Activated T-helper 1 cell treated with Interleukin-2 at 50 U/mL for 16 hours (primary cell): Measurements from ENCODE around the gene TMC2.
A peak's percentile ranks its signal among the peaks of the same experiment; 100 is the strongest.
"Not testable (repeated sequence)": the region's sequence is repeated elsewhere in the genome, so short reads cannot be mapped to it uniquely, and the experiment has no call there.

Source experiments
- DNase-seq: peaks from one replicate; pipeline ENCODE4 v3.0.0-alpha.2; 2020; ENCODE audit warnings: low read depth

Gene TMC2

DNA sequence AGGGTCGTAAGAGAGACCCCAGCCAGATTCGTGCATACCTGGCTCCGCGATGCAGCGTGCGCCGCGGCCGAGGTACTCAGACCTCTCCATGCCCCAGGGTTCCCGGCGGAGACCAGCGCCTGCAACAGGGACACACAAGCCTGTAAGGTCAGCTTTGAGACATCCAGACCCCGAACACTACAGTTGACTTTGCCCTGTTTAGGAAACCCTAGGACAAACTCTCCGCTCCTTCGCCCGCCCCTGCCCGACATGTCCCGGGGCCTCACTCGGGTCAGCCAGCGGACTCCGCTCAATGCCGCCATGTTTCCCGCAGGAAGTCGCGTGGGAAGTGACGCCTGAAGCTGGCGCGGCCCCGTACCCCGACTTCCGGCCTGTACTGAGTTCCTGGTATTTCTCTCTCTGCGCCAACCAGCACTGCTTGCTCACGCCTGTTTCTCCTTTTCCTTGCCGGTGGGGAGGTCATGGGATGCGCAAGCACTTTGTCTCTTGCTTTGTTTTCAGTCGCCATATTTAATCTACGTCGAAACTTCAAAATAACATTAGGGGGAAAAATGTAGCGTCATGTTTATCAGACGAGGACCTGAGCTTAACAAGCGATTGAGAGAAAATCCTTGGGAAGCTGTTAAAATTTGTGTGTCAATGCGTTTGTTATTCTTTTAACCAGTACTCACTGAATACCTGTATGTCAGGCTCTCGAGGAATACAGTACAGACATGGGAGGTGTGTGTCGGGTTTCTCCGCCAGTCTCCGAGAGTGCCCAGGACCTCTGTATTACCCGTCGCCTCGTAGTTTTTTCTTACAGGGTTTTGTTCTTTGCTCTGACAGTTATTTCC is 127.7 kb downstream of the TMC2 start, which contains the start of gene IDH3B:
Gene IDH3B, minus strand, starts transcription at position 330 of the 833 bp plus-strand sequence. Its CDS starts 28 bp downstream, at position 302.
- DNase-seq, result peak; percentile 87

DNA sequence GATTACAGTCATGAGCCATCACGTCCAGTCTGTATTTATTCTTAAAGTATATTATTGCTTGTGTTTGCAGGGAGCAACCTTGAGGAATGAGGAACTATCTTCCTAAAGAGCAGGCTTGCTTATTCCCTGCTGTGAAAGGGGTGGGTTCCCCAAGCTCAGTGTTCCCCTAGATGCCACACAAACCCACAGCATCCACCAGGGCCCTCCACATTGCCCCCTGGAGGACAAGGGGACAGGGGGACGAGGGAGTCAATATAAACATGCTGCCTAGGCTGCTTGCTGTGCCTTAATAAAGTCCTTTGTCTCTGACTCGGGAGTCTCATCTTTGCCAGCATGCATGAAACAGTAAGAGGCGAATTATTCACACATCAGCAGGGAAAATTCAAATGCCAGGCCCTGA is 135.6 kb downstream of the TMC2 start:
- no peak for DNase-seq

DNA sequence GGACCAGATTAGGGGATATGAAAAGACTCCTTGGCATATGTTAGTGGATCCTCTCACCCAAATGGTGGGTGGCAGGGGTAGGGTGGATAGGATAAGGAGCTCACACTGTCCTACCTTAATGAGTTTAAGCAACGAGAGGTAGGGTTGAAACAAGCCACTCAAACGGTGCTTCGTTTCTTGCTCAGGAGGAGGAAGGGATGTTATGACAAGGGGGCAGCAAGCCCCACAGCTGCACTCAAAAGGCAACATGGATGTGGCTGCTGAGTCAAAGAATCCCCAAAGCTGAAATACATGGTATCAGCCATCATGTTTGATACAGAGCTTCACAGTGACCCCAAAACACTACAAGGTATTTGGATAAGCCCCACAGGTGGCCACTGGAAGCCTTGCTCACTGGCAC is 136.1 kb downstream of the TMC2 start:
- DNase-seq, result no peak

DNA sequence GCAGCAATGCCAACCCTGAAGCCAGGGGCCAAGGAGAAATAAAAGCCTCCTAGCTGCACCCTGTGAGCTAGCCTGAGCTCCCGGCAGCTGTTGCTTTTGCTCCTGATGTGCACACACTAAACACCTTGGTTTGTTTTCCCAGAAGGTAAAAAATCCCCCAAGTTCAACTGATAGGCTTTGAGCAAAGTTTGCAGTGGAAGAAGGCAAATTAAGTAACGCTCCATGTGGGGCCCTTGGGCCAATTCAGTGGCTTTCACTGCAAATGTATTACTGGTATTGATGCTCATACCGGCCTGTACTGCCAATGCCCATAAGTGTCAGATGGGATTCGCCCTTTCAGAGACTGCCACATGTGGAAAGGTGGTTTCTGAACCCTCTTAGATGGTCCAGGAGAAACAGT is 137.1 kb downstream of the TMC2 start:
- no peak for DNase-seq

DNA sequence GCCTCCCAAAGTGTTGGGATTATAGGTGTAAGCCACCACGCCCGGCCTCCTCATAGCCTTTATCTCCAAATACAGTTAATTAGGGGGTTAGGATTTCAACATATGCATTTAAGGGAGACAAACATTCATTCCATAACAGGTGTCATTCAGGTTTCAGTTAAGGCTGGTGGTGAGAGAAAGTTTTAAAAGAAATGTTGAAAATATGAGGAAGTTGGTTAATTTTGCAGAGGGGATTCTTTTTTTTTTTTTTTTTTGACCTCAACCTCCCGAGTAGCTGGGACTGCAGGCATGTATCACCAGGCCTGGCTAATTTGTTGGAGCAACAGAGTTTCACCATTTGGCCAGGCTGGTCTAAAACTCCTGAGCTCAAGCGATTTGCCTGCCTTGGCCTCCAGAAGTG is 143.7 kb downstream of the TMC2 start:
- no peak for DNase-seq

DNA sequence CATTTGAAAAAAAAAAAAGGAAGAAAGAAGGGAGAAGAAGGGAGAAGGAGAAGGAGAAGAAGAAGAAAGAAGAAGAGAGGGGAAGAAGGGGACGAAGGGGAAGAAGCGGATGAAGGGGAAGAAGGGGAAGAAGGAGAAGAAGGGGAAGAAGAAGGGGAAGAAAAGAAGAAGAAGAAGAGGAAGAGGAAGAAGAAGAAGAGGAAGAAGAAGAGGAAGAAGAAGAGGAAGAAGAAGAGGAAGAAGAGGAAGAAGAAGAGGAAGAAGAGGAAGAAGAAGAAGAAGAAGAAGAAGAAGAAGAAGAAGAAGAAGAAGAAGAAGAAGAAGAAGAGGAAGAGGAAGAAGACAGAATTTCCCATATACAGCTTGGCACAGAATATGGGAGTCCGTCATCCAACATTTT is 145.7 kb downstream of the TMC2 start:
- DNase-seq, result not testable (repeated sequence)

DNA sequence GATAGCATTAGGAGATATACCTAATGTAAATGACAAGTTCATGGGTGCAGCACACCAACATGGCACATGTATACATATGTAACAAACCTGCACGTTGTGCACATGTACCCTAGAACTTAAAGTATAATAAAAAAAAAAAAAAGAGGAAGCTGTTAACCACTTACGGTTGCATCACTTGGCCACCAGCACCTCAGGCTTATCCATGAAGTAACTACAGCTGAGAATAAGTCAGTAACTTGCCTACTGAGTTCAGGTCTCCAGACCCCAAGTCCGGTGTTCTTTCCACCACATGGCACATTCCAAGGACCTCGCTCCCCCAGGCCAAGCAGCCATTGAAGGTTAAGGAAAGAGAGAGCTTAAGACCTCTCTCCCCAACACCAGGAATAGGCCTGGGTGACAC is 148.4 kb downstream of the TMC2 start:
- not testable (repeated sequence) for DNase-seq

DNA sequence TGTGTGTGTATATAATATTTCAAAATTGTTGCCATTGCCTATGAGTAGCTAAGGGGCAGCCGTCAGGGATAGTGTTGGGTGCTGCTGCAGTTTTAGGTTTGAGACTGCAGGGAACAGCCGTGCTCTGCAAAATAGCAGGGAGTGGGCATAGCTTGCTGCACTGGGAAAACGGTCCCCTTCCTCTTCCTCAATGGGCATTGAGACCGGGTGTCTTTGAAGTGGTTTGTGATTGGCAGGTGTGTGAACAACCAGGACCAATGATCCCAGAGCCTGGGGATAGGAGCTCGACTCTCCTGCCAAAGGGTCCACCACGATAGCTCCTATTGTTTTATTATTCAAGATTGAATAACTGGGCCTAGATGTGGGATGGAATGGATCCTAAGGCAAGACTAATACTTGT is 151.1 kb downstream of the TMC2 start:
- DNase-seq, result no peak

DNA sequence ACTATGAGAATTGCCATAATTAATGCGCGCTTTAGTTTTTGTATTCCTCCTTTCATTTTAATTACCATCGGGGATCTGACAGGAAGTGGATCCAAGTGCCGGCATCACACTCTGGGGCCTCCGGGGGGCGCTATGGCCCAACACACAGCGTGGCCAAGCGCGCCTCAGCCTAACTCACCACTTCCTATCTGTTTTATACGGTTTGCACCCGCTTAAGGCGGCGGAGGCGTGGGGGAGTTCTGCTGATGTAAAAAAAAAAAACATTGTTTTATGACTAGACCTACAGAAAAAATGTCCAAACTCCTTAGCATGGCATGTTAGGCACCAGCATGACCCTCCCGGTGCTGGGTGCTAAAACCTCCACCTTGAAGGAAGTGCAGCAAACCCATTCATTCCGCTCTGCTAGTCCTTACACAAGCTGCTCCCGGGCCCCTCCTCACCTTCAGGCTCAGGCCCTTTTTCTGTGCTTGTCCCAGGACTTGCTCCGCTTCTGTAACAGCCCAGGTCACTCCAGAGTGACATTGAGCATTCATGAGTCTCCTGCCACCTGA is 151.7 kb downstream of the TMC2 start:
- DNase-seq, result peak; percentile 62

DNA sequence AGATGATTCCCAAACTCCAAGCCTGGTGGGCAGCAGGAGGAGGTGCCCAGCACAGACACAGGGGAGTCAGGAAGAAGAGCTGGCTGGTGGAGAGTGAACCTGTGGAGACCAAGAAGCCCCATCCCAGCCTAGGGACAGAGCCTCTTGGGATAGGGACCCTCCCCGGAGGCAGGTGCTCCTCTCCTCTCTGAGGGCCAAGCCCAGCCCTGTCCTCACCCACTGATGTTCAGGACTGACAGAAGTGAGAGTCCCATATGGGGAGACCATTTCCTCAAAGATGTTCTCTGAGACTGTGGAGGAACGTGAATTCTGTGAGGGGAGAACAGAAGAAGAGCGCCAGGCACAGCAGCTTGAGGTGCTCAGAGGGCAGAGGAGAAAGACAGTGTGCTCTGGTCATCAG is 153.8 kb downstream of the TMC2 start:
- DNase-seq, result no peak

DNA sequence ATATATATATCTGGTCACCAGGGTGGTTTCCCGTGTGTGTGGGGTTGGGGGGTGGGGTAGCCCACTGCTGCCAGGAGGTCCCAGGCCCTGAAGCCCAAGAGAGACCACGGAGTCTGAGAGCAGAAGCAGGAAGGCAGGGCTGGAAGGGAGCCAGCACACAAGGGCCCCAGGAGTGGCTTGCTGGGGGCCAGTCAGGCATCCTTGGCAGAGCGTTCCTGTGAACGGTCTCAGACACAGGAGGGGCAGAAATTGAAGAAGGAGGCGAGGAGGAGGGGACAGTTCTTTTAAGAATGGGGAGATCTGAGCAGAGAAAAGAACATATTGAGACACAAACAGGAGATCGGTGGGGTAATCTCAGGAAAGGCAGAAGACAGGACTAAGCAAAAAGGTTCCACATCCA is 154.3 kb downstream of the TMC2 start:
- no peak for DNase-seq

DNA sequence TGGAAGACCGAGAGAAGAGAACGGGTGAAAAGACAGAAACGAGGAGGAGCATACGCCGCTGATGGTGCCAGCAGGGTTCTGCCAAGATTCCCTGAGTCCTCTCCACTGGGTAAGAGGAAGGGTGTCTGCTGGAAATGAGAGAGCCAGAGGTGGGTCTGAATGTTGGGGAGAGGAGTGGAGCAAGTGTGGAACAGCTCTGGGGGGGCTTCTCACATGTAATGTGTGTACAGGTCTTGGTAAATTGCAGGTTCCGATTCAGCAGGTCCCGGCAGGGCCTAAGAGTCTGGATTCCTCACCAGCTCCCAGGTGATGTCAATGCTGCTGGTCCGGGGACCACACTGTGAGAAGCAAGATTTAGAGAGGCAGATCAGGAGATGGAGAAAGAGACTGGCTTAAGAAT is 154.8 kb downstream of the TMC2 start:
- DNase-seq, result no peak
